ENCODE results near the gene ZNF169. TPM values are rescaled to one million over a fixed set of nuclear protein-coding genes. Genes with fewer than 3 reads are reported as not detected.

The ZNF169 gene
- total and polyA plus RNA-seq, 2 of the 8 experiments (the other 6 are each of a cell fraction or from before 2014, with no cell fraction given): 7.0 to 9.0 TPM

DNA sequence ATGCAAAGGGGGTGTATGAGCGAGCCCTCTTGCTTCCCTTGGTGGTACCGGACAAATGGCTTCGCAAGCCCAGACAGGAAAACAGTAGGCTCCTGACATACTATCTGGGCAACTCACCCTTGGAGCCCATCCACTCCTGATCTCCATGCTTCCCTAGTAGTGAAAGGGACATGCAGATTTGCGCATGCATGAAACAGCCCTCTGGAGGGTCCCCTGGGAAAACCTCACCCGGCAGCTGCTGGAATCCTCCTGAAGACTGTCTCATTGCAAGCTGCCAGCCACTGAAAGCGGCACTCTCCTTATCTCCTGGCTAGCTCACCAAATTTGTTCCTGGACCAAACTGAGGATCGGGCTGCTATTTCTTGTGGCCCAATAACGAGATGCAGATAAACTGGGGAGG is 10.2 kb downstream of the ZNF169 start:
- peaks cover 2% of the 10 kb centered on the region; the same call in 1 of the 2 replicates for H3K79me1 ChIP-seq (ENCODE audit: low read depth, low read length)
- no peak overlapping the region for H3K4ac ChIP-seq (replicated peaks; ENCODE audit: insufficient read length, low read depth, low read length)
- ChIA-PET CTCF (ENCODE audit: partially characterized antibody) (interaction anchor here (0.6 kb wide), 1 partner anchor 55 kb away, joined by 3 read pairs; no protein-coding TSS in a partner anchor), POLR2A (ENCODE audit: partially characterized antibody) (no interaction called here)
- 89% methylated on average over 8 of the region's 8 CpGs; no CpG with 5 or more reads in 1 of the 2 experiments for WGBS, 2 experiments (ENCODE audit: extremely low coverage in 1 of 2, insufficient coverage in 1 of 2, insufficient read length in 1 of 2, insufficient replicate concordance in 2 of 2, low coverage in 1 of 2, low lambda C conversion rate in 2 of 2, missing lambda C conversion rate in 1 of 2)
- no peak overlapping the region for H2BK120ac ChIP-seq (replicated peaks; ENCODE audit: low read depth, low read length)
- no peak overlapping the region for H2BK5ac ChIP-seq (ENCODE audit: low read depth, low read length)
- no peak for FAIRE-seq
- no peak overlapping the region for H3K4me2 ChIP-seq (ENCODE audit: insufficient read depth in 1 of 2, low read depth in 2 of 2, low read length in 2 of 2)
- H3K27me3 ChIP-seq (replicated peaks in 1 of 4; ENCODE audit: control insufficient read depth in 3 of 4, extremely low read depth in 1 of 4, insufficient read depth in 3 of 4, low read length in 3 of 4): no peaks in the 10 kb centered on the region
- peaks cover 0 to 8% of the 10 kb centered on the region in 2 experiments; a peak in 1 of 4 replicates for H3K79me2 ChIP-seq (ENCODE audit: control insufficient read depth in 1 of 2, insufficient read depth in 2 of 2, low read length in 2 of 2)
- H3K4me1 ChIP-seq (replicated peaks in 1 of 4; ENCODE audit: control insufficient read depth in 3 of 4, insufficient read depth in 4 of 4, low read length in 3 of 4): no peaks in the 10 kb centered on the region
- H2BK12ac ChIP-seq (ENCODE audit: low read depth, low read length): no peak overlapping the region
- no peak overlapping the region for H3K56ac ChIP-seq (replicated peaks; ENCODE audit: insufficient read length, low read depth, low read length)
- H3K36me3 ChIP-seq (ENCODE audit: control insufficient read depth in 2 of 4, insufficient read depth in 4 of 4, low read length in 3 of 4): 0 out of 8 replicates have a peak, but pooled peaks cover 0 to 4% (median 0%) of the 10 kb centered on the region in 4 experiments
- H4K91ac ChIP-seq (replicated peaks; ENCODE audit: insufficient read length, low read length): no peak overlapping the region
- no peak overlapping the region for H2AFZ ChIP-seq (ENCODE audit: low read length)
- H3K9ac ChIP-seq (replicated peaks in 1 of 4; ENCODE audit: extremely low read depth in 1 of 4, low read depth in 3 of 4, low read length in 3 of 4): no peak overlapping the region
- H4K8ac ChIP-seq (ENCODE audit: extremely low read depth, insufficient read depth, low read length): no peak overlapping the region
- no peak overlapping the region for H3K4me3 ChIP-seq (ENCODE audit: extremely low read depth in 1 of 4, insufficient read depth in 2 of 4, low read depth in 3 of 4, low read length in 4 of 4)
- no peak overlapping the region for H2AK5ac ChIP-seq (ENCODE audit: low read depth, low read length)
- no peak overlapping the region for H2BK15ac ChIP-seq (ENCODE audit: low read length)
- H4K5ac ChIP-seq (ENCODE audit: insufficient read length, low read depth, low read length): no peak overlapping the region
- H3K9me3 ChIP-seq (ENCODE audit: insufficient read depth in 2 of 2, low read depth in 1 of 2, low read length in 1 of 2): peaks cover 16 to 22% of the 10 kb centered on the region in 2 experiments
- H3K18ac ChIP-seq (ENCODE audit: extremely low read depth, low read length): no peak overlapping the region
- no peak for DNase-seq (ENCODE audit: low read depth in 1 of 2, low spot score in 2 of 2)
- no peaks in the 10 kb centered on the region for H4K20me1 ChIP-seq (replicated peaks in 1 of 2; ENCODE audit: control insufficient read depth in 1 of 2, insufficient read depth in 2 of 2, low read length in 2 of 2)
- TF ChIP-seq PHF8 (conservative IDR thresholded peaks at IDR 0.05; ENCODE audit: low read depth, low read length): no peak
- no peak for TF ChIP-seq FOSL1 (IDR thresholded peaks at IDR 0.05; ENCODE audit: insufficient read depth, low read depth, low read length)
- TF ChIP-seq TBP (IDR thresholded peaks at IDR 0.05; ENCODE audit: low read depth, low read length): no peak
- no peak for TF ChIP-seq EZH2 (IDR thresholded peaks at IDR 0.05; ENCODE audit: low read depth, low read length, severe bottlenecking)
- TF ChIP-seq KDM5A (IDR thresholded peaks at IDR 0.05; ENCODE audit: low read length): no peak
- no peak for TF ChIP-seq SP1 (IDR thresholded peaks at IDR 0.05; ENCODE audit: low read depth, low read length)
- TF ChIP-seq, protein P1, sequence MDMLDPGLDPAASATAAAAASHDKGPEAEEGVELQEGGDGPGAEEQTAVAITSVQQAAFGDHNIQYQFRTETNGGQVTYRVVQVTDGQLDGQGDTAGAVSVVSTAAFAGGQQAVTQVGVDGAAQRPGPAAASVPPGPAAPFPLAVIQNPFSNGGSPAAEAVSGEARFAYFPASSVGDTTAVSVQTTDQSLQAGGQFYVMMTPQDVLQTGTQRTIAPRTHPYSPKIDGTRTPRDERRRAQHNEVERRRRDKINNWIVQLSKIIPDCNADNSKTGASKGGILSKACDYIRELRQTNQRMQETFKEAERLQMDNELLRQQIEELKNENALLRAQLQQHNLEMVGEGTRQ (IDR thresholded peaks at IDR 0.05; ENCODE audit: low read length): no peak
- TF ChIP-seq CREB1 (IDR thresholded peaks at IDR 0.05): no peak
- no peak for TF ChIP-seq EP300 (IDR thresholded peaks at IDR 0.05; ENCODE audit: borderline replicate concordance in 1 of 2, low read depth in 2 of 2, low read length in 2 of 2)
- no peak for TF ChIP-seq SIX5 (IDR thresholded peaks at IDR 0.05; ENCODE audit: low read depth, low read length)
- no peak for TF ChIP-seq TEAD4 (IDR thresholded peaks at IDR 0.05; ENCODE audit: low read depth, low read length)
- TF ChIP-seq, protein P2, sequence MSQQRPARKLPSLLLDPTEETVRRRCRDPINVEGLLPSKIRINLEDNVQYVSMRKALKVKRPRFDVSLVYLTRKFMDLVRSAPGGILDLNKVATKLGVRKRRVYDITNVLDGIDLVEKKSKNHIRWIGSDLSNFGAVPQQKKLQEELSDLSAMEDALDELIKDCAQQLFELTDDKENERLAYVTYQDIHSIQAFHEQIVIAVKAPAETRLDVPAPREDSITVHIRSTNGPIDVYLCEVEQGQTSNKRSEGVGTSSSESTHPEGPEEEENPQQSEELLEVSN (IDR thresholded peaks at IDR 0.05): no peak
- no peak for TF ChIP-seq BRCA1 (IDR thresholded peaks at IDR 0.05; ENCODE audit: low read depth, low read length)
- no peak overlapping the region for H3K27ac ChIP-seq (ENCODE audit: low read depth, low read length)
- no peak overlapping the region for H3K14ac ChIP-seq (ENCODE audit: insufficient read length)
- no peak overlapping the region for H3K23ac ChIP-seq (ENCODE audit: insufficient read length)
- H2BK20ac ChIP-seq (ENCODE audit: low read length): no peak overlapping the region
- H3K23me2 ChIP-seq (ENCODE audit: low read depth, low read length): no peaks in the 10 kb centered on the region

Data from H1 (cell line).